ENCODE results near the gene CDH12.
"Not testable (repeated sequence)": the region's sequence is repeated elsewhere in the genome, so short reads cannot be mapped to it uniquely, and the experiment has no call there.

Gene CDH12

DNA sequence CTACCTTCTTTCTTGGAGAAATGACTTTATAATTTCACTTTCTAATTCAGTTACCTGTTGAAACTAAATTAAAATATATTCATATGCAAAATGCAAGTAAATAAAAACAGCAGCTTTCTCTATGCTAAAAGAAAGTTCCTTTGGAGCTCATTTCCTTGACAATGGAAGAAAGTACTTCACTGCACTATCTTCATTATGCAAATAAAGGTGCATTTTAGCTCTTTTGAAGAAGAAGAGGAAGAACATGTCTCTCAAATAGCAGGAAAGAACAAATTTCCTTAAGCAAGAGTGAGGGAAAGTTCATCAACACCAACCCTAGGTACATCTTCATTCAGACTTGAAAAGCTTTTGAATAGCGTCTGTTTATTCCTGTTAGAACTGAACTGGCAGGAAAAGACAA is 901.6 kb downstream of the CDH12 start:
- not testable (repeated sequence) for H3K4me3 ChIP-seq (ENCODE audit: low read length in 2 of 2); H3K9me3 ChIP-seq (ENCODE audit: control insufficient read depth in 2 of 2, low read length in 2 of 2); H3K4me1 ChIP-seq (ENCODE audit: control insufficient read depth in 2 of 2, insufficient read depth in 2 of 2, low read length in 2 of 2); H3K9ac ChIP-seq (ENCODE audit: low read depth in 1 of 2, low read length in 2 of 2); H3K27ac ChIP-seq (ENCODE audit: low read depth in 2 of 2, low read length in 2 of 2); H3K27me3 ChIP-seq (ENCODE audit: control insufficient read depth in 2 of 2, insufficient read depth in 2 of 2, low read length in 2 of 2); H3K36me3 ChIP-seq (ENCODE audit: control insufficient read depth in 2 of 2, insufficient read depth in 2 of 2, low read length in 2 of 2)

DNA sequence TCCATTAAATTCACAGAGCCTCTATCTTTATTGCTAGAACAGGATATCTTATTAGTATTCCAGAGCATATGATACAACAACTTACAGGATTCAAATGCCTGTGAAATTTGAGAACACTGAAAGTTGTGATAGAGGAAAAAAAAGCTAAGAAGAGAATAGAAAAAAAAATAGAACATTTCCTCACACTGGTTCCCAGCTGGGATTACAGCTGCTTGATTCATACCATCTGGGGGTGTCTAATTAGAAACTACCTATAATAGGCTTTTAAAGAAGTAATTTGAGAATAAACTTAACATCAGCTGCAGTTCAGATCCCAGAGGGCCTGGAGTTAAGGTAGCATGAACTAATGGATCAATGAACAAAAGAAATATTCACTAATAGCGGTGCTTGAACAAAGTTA is 922.0 kb downstream of the CDH12 start:
- Histone ChIP-seq H3K27ac (ENCODE audit: low read depth in 2 of 2, low read length in 2 of 2) (no peak overlapping the region), H3K4me3 (ENCODE audit: low read length in 2 of 2) (no peak overlapping the region), H3K27me3 (ENCODE audit: control insufficient read depth in 2 of 2, insufficient read depth in 2 of 2, low read length in 2 of 2) (no peaks in the 10 kb centered on the region), H3K36me3 (ENCODE audit: control insufficient read depth in 2 of 2, insufficient read depth in 2 of 2, low read length in 2 of 2) (no peaks in the 10 kb centered on the region), H3K9ac (ENCODE audit: low read depth in 1 of 2, low read length in 2 of 2) (no peak overlapping the region), H3K4me1 (ENCODE audit: control insufficient read depth in 2 of 2, insufficient read depth in 2 of 2, low read length in 2 of 2) (no peaks in the 10 kb centered on the region), H3K9me3 (ENCODE audit: control insufficient read depth in 2 of 2, low read length in 2 of 2) (no peaks in the 10 kb centered on the region)

- Histone ChIP-seq H3K4me3 (ENCODE audit: low read length in 2 of 2) (no peak overlapping the region), H3K27me3 (ENCODE audit: control insufficient read depth in 2 of 2, insufficient read depth in 2 of 2, low read length in 2 of 2) (no peaks in the 10 kb centered on the region), H3K4me1 (ENCODE audit: control insufficient read depth in 2 of 2, insufficient read depth in 2 of 2, low read length in 2 of 2) (no peaks in the 10 kb centered on the region), H3K9me3 (ENCODE audit: control insufficient read depth in 2 of 2, low read length in 2 of 2) (no peaks in the 10 kb centered on the region), H3K36me3 (ENCODE audit: control insufficient read depth in 2 of 2, insufficient read depth in 2 of 2, low read length in 2 of 2) (no peaks in the 10 kb centered on the region), H3K27ac (ENCODE audit: low read depth in 2 of 2, low read length in 2 of 2) (no peak overlapping the region), H3K9ac (ENCODE audit: low read depth in 1 of 2, low read length in 2 of 2) (no peak overlapping the region)
Observed at GRCh38 chr5:21919414-21920022, 933.6 kb downstream of the CDH12 start.

DNA sequence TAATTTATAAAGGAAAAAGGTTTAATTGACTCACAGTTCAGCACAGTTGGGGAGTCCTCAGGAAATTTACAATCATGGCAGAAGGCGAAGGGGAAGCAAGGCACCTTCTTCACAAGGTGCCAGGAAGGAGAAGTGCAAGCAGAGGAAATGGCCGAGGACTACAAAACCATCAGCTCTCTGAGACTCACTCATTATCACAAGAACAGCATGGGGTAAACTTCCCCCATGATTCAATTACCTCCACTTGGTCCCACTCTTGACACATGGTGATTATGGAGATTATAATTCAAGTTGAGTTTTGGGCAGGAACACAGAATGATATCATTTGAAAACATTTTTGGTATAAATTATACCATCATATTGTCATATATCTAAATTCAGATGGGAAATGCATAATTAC is 934.7 kb downstream of the CDH12 start:
- Histone ChIP-seq H3K4me3 (ENCODE audit: low read length in 2 of 2) (no peak overlapping the region), H3K9me3 (ENCODE audit: control insufficient read depth in 2 of 2, low read length in 2 of 2) (no peaks in the 10 kb centered on the region), H3K36me3 (ENCODE audit: control insufficient read depth in 2 of 2, insufficient read depth in 2 of 2, low read length in 2 of 2) (no peaks in the 10 kb centered on the region), H3K4me1 (ENCODE audit: control insufficient read depth in 2 of 2, insufficient read depth in 2 of 2, low read length in 2 of 2) (no peaks in the 10 kb centered on the region), H3K27me3 (ENCODE audit: control insufficient read depth in 2 of 2, insufficient read depth in 2 of 2, low read length in 2 of 2) (no peaks in the 10 kb centered on the region), H3K9ac (ENCODE audit: low read depth in 1 of 2, low read length in 2 of 2) (no peak overlapping the region), H3K27ac (ENCODE audit: low read depth in 2 of 2, low read length in 2 of 2) (no peak overlapping the region)

- Histone ChIP-seq H3K4me3 (ENCODE audit: low read length in 2 of 2) (no peak overlapping the region), H3K36me3 (ENCODE audit: control insufficient read depth in 2 of 2, insufficient read depth in 2 of 2, low read length in 2 of 2) (no peaks in the 10 kb centered on the region), H3K4me1 (ENCODE audit: control insufficient read depth in 2 of 2, insufficient read depth in 2 of 2, low read length in 2 of 2) (no peaks in the 10 kb centered on the region), H3K27ac (ENCODE audit: low read depth in 2 of 2, low read length in 2 of 2) (no peak overlapping the region), H3K27me3 (ENCODE audit: control insufficient read depth in 2 of 2, insufficient read depth in 2 of 2, low read length in 2 of 2) (no peaks in the 10 kb centered on the region), H3K9ac (ENCODE audit: low read depth in 1 of 2, low read length in 2 of 2) (no peak overlapping the region), H3K9me3 (ENCODE audit: control insufficient read depth in 2 of 2, low read length in 2 of 2) (no peaks in the 10 kb centered on the region)
Observed at GRCh38 chr5:21910731-21911130, 942.4 kb downstream of the CDH12 start.

GRCh38 chr5:21895766-21896350 is 957.3 kb downstream of the CDH12 start:
- Histone ChIP-seq H3K27ac (ENCODE audit: low read depth in 2 of 2, low read length in 2 of 2) (no peak overlapping the region), H3K9ac (ENCODE audit: low read depth in 1 of 2, low read length in 2 of 2) (no peak overlapping the region), H3K36me3 (ENCODE audit: control insufficient read depth in 2 of 2, insufficient read depth in 2 of 2, low read length in 2 of 2) (no peaks in the 10 kb centered on the region), H3K27me3 (ENCODE audit: control insufficient read depth in 2 of 2, insufficient read depth in 2 of 2, low read length in 2 of 2) (no peaks in the 10 kb centered on the region), H3K4me1 (ENCODE audit: control insufficient read depth in 2 of 2, insufficient read depth in 2 of 2, low read length in 2 of 2) (no peaks in the 10 kb centered on the region), H3K4me3 (ENCODE audit: low read length in 2 of 2) (no peak overlapping the region), H3K9me3 (ENCODE audit: control insufficient read depth in 2 of 2, low read length in 2 of 2) (peaks cover 0 to 3% of the 10 kb centered on the region in 2 donors)

DNA sequence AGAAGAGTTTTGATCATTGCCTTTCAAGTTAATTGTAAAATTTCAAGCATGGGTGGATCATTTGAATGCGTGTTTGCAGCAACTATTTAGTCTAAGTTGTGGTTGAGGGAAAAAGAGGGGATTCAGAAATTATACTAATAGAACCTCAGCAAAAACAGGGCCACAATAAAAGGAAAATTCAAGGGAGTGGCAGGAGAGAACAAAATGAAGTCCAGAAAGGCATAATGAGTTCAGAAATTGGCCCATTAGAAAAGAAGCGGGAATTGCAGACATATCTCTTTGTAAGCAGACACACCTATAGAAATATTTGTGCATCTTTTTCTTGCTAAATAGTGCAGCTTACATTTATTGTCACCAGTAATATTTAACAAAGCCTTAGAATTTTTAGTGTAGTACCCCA is 960.0 kb downstream of the CDH12 start:
- H3K27ac ChIP-seq (ENCODE audit: low read depth in 2 of 2, low read length in 2 of 2): no peak overlapping the region
- no peaks in the 10 kb centered on the region for H3K36me3 ChIP-seq (ENCODE audit: control insufficient read depth in 2 of 2, insufficient read depth in 2 of 2, low read length in 2 of 2)
- no peak overlapping the region for H3K4me3 ChIP-seq (ENCODE audit: low read length in 2 of 2)
- H3K4me1 ChIP-seq (ENCODE audit: control insufficient read depth in 2 of 2, insufficient read depth in 2 of 2, low read length in 2 of 2): no peaks in the 10 kb centered on the region
- no peaks in the 10 kb centered on the region for H3K27me3 ChIP-seq (ENCODE audit: control insufficient read depth in 2 of 2, insufficient read depth in 2 of 2, low read length in 2 of 2)
- no peak overlapping the region for H3K9ac ChIP-seq (ENCODE audit: low read depth in 1 of 2, low read length in 2 of 2)
- H3K9me3 ChIP-seq (ENCODE audit: control insufficient read depth in 2 of 2, low read length in 2 of 2): peaks cover 0 to 3% of the 10 kb centered on the region in 2 donors

DNA sequence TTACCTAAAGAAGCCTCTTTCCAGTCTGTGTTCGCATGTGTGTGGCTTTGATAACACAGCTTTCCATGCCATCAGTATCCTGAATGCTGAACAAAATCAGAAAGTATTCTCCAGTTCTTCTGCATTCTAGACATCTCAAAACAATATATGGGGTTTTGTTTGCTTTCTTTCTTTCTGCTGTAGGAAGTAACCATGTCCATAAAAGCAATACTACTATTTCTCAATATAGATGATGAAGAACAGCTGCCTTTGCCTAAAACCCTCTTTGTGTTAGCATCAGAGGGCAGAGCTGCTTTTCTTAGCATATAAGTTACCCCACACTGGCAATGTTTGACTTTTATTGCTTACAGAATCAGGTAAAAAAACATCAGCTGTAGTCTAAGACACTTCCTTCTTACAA is 963.6 kb downstream of the CDH12 start:
- Histone ChIP-seq H3K36me3 (ENCODE audit: control insufficient read depth in 2 of 2, insufficient read depth in 2 of 2, low read length in 2 of 2) (no peaks in the 10 kb centered on the region), H3K27me3 (ENCODE audit: control insufficient read depth in 2 of 2, insufficient read depth in 2 of 2, low read length in 2 of 2) (no peaks in the 10 kb centered on the region), H3K4me3 (ENCODE audit: low read length in 2 of 2) (no peak overlapping the region), H3K9me3 (ENCODE audit: control insufficient read depth in 2 of 2, low read length in 2 of 2) (peaks cover 0 to 3% of the 10 kb centered on the region in 2 donors), H3K9ac (ENCODE audit: low read depth in 1 of 2, low read length in 2 of 2) (no peak overlapping the region), H3K27ac (ENCODE audit: low read depth in 2 of 2, low read length in 2 of 2) (no peak overlapping the region), H3K4me1 (ENCODE audit: control insufficient read depth in 2 of 2, insufficient read depth in 2 of 2, low read length in 2 of 2) (no peaks in the 10 kb centered on the region)

GRCh38 chr5:21882074-21882745 is 970.9 kb downstream of the CDH12 start:
- no peak overlapping the region for H3K27ac ChIP-seq (ENCODE audit: low read depth in 2 of 2, low read length in 2 of 2)
- no peaks in the 10 kb centered on the region for H3K9me3 ChIP-seq (ENCODE audit: control insufficient read depth in 2 of 2, low read length in 2 of 2)
- H3K9ac ChIP-seq (ENCODE audit: low read depth in 1 of 2, low read length in 2 of 2): no peak overlapping the region
- no peaks in the 10 kb centered on the region for H3K36me3 ChIP-seq (ENCODE audit: control insufficient read depth in 2 of 2, insufficient read depth in 2 of 2, low read length in 2 of 2)
- H3K27me3 ChIP-seq (ENCODE audit: control insufficient read depth in 2 of 2, insufficient read depth in 2 of 2, low read length in 2 of 2): no peaks in the 10 kb centered on the region
- no peak overlapping the region for H3K4me3 ChIP-seq (ENCODE audit: low read length in 2 of 2)
- no peaks in the 10 kb centered on the region for H3K4me1 ChIP-seq (ENCODE audit: control insufficient read depth in 2 of 2, insufficient read depth in 2 of 2, low read length in 2 of 2)

DNA sequence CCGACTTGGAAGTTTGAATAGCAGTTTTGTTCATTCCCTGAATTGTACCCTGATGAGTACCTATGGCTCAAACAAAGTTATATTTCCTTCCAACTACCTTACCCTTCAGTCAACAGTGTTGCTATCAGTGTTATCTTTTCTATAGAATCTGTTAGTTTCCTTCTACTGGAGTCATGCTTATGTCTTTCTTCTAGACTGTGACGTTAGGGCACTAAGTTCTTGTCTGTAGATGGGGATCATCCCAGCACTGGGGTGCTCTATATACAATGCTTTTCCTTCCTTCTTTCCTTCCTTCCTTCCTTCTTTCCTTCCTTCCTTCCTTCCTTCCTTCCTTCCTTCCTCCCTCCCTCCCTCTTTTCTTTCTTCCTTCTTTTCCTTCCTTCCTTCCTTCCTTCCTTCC is 973.0 kb downstream of the CDH12 start:
- H3K4me3 ChIP-seq (ENCODE audit: low read length in 2 of 2): no peak overlapping the region
- no peaks in the 10 kb centered on the region for H3K27me3 ChIP-seq (ENCODE audit: control insufficient read depth in 2 of 2, insufficient read depth in 2 of 2, low read length in 2 of 2)
- no peak overlapping the region for H3K9ac ChIP-seq (ENCODE audit: low read depth in 1 of 2, low read length in 2 of 2)
- H3K36me3 ChIP-seq (ENCODE audit: control insufficient read depth in 2 of 2, insufficient read depth in 2 of 2, low read length in 2 of 2): no peaks in the 10 kb centered on the region
- H3K4me1 ChIP-seq (ENCODE audit: control insufficient read depth in 2 of 2, insufficient read depth in 2 of 2, low read length in 2 of 2): no peaks in the 10 kb centered on the region
- H3K9me3 ChIP-seq (ENCODE audit: control insufficient read depth in 2 of 2, low read length in 2 of 2): no peaks in the 10 kb centered on the region
- H3K27ac ChIP-seq (ENCODE audit: low read depth in 2 of 2, low read length in 2 of 2): no peak overlapping the region

All from mucosa of rectum (tissue), 2 donors.